ENCODE data around the gene RIMS1.
A peak's percentile ranks its signal among the peaks of the same experiment; 100 is the strongest.
"Not testable (repeated sequence)": the region's sequence is repeated elsewhere in the genome, so short reads cannot be mapped to it uniquely, and the experiment has no call there.

The RIMS1 gene

DNA sequence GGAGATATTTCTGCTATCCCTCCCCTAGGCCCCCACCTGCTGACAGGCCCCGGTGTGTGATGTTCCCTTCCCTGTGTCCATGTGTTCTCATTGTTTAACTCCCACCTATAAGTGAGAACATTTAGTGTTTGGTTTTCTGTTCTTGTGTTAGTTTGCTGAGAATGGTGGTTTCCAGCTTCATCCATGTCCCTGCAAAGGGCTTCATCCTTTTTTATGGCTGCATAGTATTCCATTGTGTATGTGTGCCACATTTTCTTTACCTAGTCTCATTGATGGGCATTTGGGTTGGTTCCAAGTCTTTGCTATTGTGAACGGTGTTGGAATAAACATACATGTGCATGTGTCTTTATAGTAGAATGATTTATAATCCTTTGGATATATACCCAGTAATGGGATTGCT is 448.9 kb downstream of the RIMS1 start:
- DNase-seq (ENCODE audit: low spot score), result not testable (repeated sequence)

GRCh38 chr6:72348926-72349325 is 462.6 kb downstream of the RIMS1 start:
- DNase-seq (ENCODE audit: low spot score), result no peak

GRCh38 chr6:72350296-72350881 is 464.0 kb downstream of the RIMS1 start:
- DNase-seq (ENCODE audit: low spot score), result no peak

GRCh38 chr6:72363844-72364740 is 477.7 kb downstream of the RIMS1 start:
- DNase-seq (ENCODE audit: low spot score), result peak; percentile 14

DNA sequence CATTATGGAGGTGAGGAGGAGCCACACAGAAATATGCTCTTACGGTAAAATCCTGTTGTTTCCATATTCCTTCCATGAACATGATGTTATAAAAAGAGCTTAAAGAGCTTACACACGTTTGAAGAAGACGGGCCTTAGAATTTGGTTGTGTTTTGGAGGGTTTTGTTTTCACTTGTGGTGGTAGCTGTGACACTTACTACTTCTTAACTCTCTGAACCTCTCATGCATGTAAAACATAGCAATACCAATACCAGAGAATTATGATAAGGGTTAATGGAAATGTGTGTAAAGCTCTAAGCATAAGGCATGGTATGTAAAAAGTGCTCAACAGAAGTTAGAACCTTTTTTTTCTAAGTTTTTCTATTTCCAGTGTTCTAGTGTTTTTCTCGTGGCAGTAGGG is 479.4 kb downstream of the RIMS1 start:
- no peak for DNase-seq (ENCODE audit: low spot score)

DNA sequence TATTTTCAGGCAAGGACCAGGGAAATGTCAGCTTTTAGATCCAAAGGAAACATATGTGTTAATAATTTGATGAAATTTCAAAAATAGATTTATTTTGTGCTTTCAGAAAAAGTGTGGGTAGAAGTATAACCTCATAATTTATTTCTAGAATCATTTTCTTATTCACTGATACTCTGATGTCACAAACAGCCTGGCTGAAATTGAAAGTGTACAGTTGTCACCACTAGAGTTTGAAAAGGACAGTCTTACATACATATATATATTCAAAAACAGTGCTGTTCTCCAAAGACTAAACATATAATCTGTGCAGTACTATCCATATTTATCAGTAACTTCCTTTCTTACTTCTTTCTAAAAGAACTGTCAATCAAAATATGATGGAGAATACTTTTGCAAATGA is 481.1 kb downstream of the RIMS1 start:
- no peak for DNase-seq (ENCODE audit: low spot score)

DNA sequence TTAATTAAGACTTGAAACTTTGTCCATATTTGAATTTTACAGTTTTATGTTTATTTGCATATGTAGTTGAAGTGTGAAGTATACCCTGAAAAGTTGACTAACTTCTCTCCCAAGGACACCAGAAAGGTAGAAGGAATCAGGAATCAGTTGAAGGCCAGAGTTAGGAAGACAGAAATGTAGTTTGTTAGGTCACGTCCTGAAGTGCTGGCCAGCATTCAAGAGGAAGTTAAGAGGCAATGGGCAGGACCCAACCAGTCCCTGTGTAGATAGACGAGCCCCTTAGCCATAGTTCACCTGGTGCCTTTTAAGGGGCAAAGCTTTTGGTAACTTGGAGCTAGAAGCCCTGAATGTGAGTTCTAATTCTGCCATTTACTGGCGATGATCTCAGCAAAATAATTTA is 485.1 kb downstream of the RIMS1 start:
- no peak for DNase-seq (ENCODE audit: low spot score)

DNA sequence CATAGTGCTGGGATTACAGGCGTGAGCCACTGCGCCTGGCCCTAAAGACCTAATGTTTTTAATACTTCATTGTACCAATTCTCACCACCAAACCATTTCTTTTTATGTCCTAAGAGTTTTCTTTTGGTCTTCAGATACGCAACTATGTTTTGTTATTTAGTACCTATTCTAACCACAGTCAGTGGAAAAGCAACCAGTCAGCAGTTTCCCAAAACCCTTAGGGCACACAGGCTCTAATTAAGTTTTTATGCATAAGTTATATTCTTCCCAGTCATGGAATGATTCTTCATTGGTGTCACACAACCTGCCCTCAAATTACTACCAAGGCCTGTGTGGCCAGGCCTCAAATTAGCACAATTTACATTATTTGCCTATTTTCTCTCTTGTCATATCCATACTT is 487.8 kb downstream of the RIMS1 start:
- no peak for DNase-seq (ENCODE audit: low spot score)

DNA sequence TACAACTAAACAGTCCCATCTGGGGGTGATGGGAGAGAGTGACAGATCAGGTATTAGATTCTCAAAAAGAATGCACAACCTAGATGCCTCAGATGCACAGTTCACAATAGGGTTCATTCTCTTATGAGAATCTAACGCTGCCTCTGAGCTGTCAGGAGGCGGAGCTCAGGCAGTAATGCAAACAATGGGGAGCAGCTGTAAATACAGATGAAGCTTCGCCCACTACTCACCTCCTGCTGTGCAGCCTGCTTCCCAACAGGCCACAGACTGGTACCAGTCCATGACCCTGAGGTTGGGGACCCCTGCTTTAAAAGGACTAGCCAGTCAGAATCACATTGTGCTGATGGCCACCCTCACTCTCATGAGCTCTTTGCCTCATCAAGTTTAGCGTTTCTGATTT is 488.5 kb downstream of the RIMS1 start:
- no peak for DNase-seq (ENCODE audit: low spot score)

DNA sequence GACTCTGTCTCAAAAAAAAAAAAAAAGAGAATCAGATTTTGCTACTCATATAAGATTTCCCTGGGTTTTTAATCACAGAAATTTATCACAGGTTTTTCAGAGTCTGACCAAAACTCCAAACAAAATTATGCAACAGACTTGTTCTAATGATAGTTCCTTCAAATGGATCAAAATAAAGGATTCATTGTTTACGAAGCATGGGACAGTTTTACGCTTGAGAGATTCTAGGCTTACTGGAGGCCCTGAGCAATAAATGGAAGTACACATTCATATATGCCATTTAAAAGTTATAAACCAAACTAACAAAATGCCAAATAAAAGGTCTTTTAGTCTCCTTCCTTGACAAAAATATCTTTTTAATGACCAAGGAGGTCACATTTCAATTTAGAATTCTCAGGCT is 490.4 kb downstream of the RIMS1 start:
- no peak for DNase-seq (ENCODE audit: low spot score)

GRCh38 chr6:72381076-72381475 is 494.7 kb downstream of the RIMS1 start:
- DNase-seq (ENCODE audit: low spot score), result no peak

- DNase-seq (ENCODE audit: low spot score), result no peak
Measured at GRCh38 chr6:72382602-72383529, 496.5 kb downstream of the RIMS1 start.

DNA sequence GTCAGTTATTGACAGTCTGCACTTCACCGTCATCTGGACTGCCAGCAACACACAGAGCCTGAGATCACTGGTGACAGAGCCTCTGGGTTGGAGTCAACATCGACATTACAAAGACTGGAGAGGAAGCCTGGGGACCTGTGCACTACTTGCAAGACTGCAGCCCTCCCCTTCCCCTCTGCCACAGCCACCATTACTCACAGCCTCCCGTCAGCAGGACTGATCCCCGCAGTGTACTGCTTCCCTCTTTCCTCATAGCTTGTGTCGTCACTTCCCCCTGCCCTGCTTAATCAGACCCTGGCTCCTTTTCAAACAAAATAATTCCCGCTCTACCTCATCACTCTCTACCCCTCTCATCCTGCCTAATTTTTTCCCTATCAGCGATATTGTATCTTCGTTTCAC is 500.0 kb downstream of the RIMS1 start:
- DNase-seq (ENCODE audit: low spot score), result no peak

DNA sequence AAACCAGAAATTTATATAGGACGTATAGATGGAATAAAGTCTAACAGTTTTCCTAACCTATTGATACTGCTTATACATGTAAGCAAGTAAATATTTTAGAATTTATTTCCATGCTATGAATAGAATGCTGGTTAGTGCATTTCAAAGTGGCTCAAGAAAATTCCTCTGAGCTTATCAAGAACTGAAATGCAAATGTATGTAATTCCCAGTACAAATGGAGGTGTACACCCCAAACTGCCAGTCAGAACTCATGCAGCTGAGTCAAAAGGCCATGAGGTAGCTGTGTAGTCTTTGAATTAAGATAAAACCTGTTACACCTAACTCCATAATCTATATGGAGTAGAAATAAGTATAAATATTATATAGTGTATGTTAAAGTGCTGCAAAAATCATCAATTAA is 503.3 kb downstream of the RIMS1 start:
- no peak for DNase-seq (ENCODE audit: low spot score)

- DNase-seq (ENCODE audit: low spot score), result no peak
Measured at GRCh38 chr6:72390548-72390947, 504.2 kb downstream of the RIMS1 start.

GRCh38 chr6:72401865-72402264 is 515.5 kb downstream of the RIMS1 start:
- no peak for DNase-seq (ENCODE audit: low spot score)

- no peak for DNase-seq (ENCODE audit: low spot score)
Measured at GRCh38 chr6:72403413-72403812, 517.1 kb downstream of the RIMS1 start.

GRCh38 chr6:72406517-72406916 is 520.2 kb downstream of the RIMS1 start:
- no peak for DNase-seq (ENCODE audit: low spot score)

- DNase-seq (ENCODE audit: low spot score), result no peak
Measured at GRCh38 chr6:72410769-72411168, 524.4 kb downstream of the RIMS1 start.

- peak; percentile 90 for DNase-seq (ENCODE audit: low spot score)
Measured at GRCh38 chr6:72411872-72412708, 525.7 kb downstream of the RIMS1 start.

GRCh38 chr6:72412709-72413044 is 526.3 kb downstream of the RIMS1 start:
- DNase-seq (ENCODE audit: low spot score), result no peak

GRCh38 chr6:72413884-72414283 is 527.5 kb downstream of the RIMS1 start:
- no peak for DNase-seq (ENCODE audit: low spot score)
